ENCODE results near the gene CYFIP1.

The CYFIP1 gene

GRCh38 chr15:22948056-22948455 is 32.1 kb downstream of the CYFIP1 start:
- DNase-seq, result no peak

DNA sequence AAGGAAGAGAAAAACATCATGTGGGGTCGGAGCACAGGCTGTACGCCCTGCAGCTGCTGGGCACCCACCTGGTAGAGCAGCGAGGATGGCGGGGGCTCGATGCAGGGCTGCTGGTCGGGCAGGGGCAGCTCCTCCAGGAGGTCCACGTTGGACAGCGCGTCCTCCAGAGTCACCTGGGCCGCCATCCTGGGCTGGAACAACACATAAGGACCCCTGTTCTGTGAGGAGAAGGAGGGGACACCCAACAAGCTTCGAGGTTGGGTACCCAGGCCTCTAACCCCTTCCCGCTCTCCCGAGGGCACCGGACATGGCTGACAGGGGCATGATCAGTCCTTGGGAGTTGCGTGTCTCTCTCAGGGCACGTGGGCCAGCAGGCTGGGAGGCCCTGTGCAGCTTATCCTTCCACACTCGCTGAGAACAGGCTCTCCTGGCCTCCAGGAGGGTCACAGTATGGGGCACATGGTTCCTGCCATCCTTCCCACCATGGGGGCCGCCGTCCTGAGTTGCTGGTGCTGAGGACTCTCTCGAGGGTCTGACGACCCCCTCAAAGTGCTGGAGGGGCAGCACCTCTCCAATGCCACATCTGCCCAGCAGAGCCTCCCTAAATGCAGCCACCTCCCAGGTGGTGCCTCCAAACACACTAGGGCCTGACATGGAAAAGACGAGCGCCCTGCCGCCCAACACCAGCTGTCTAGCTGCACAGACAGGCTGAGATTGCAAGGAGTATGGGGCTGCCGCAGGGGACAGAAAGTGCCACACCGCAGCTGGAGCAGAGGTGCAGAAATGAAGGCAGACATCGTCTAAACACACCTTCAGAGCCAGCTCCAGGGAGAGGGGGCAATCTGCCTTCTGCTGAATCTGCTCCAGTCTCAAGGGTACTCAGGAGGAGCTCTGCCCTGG is 32.8 kb downstream of the CYFIP1 start:
- DNase-seq, result no peak

GRCh38 chr15:22945071-22945470 is 35.1 kb downstream of the CYFIP1 start:
- DNase-seq, result no peak

GRCh38 chr15:22944651-22945050 is 35.5 kb downstream of the CYFIP1 start:
- no peak for DNase-seq

DNA sequence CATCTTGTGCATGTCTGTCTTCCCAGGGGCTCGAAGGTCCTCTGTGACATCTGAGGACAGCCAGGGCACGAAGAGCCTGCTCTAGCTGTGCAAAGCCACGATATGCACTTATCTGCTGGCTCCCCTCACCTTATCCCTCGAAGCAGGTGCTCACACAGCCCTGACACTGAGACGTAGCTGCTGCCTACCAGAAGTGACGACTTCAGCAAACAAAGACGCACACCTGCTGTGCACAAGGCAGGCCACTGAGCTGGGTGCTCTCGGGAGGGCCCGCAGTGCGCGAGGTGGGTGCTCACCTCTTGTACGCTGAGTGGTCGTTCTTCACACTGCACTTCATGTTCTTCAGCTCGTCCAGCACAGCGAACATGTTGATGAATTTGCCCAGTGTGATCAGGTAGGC is 37.3 kb downstream of the CYFIP1 start:
- DNase-seq, result no peak

- no peak for DNase-seq
Measured at GRCh38 chr15:22942306-22942855, 37.8 kb downstream of the CYFIP1 start.

DNA sequence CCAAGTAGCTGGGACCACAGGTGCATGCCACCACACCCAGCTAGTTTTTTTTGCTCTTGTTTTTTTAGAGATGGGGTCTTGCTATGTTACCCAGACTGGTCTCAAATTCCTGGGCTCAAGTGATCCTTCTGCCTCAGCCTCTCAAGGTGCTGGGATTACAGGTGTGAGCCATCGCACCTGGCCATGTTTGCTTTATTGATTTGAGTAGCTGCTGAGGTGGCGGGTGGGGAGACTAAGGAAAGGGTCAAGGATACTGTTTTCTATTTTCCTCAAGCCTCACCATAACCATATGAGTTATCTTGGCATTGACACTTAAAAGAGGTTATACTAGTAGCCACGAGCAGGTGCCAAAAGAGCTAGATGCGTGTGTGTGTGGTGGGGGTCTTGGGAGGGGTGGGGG is 39.0 kb downstream of the CYFIP1 start:
- no peak for DNase-seq

GRCh38 chr15:22939652-22940061 is 40.5 kb downstream of the CYFIP1 start:
- DNase-seq, result no peak

- DNase-seq, result no peak
Measured at GRCh38 chr15:22939051-22939450, 41.1 kb downstream of the CYFIP1 start.

GRCh38 chr15:22936577-22937472 is 43.3 kb downstream of the CYFIP1 start:
- no peak for DNase-seq

GRCh38 chr15:22933641-22934061 is 46.5 kb downstream of the CYFIP1 start:
- DNase-seq, result no peak

GRCh38 chr15:22931784-22932536 is 48.2 kb downstream of the CYFIP1 start:
- no peak for DNase-seq

- no peak for DNase-seq
Measured at GRCh38 chr15:22930782-22931484, 49.2 kb downstream of the CYFIP1 start.

GRCh38 chr15:22927761-22928160 is 52.4 kb downstream of the CYFIP1 start:
- no peak for DNase-seq

DNA sequence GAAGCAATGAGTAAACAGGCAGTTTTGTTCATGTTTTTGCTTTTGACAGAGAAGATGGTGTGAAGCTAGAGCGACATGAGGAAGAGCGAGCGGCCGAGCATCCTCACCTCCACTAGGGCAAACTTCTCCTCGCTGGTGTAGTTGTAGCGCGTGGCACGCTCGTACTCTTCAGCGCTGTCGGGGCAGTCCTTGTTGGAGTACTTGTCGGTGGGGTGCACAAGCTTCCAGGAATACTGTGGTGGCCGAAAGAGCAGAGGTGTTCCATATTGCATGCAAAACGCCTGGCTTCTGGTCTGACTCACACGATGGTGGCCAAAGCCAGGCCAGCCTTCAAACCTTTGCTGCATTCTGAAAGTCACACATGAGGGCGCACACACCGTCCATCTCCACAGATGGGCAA is 54.3 kb downstream of the CYFIP1 start:
- no peak for DNase-seq

DNA sequence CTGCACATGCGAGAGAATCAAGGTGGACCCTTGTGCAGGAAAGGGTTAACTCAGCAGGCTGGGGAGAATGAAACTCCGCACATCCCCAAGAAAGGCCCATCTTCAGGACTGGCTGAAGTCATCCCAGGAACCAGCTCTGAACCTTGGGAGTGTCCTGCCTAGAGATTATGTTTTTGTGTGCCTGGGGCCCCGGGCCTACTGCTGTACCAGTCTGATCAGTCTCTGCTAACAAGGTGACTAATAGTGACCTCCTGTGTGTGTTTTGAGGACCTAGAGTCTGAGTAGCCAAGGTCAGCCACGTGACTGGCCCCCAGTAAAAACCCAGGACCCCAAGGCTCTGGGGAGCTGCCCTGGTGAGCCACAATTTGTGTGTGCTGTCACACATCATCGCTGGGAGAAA is 58.2 kb downstream of the CYFIP1 start:
- no peak for DNase-seq

- DNase-seq, result no peak
Measured at GRCh38 chr15:22919171-22919570, 61.0 kb downstream of the CYFIP1 start.

- no peak for DNase-seq
Measured at GRCh38 chr15:22918596-22919140, 61.5 kb downstream of the CYFIP1 start.

- no peak for DNase-seq
Measured at GRCh38 chr15:22918056-22918455, 62.1 kb downstream of the CYFIP1 start.

DNA sequence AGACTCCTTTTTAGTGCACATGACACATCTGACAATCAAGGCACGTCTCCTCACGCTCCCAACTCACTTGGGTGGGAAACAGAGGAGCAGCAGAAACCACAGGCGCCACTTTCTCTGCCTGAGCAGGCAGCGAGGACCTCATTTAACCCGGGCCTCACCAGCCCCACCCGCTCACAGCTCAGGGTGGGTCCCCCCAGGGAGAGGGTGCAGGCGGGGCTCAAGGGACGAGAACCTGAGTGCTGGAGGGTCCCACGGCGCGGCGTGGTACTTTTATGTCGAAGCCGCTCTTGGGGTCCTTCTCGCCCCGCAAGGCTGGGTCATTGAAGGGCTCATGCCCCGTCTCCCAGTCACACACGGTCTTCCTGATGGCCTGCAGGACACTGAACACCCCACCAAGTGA is 62.6 kb downstream of the CYFIP1 start:
- no peak for DNase-seq

- DNase-seq, result no peak
Measured at GRCh38 chr15:22916606-22917350, 63.4 kb downstream of the CYFIP1 start.

All from cortex of kidney (tissue), 1 donor.